Femur (tissue), 1 donor: ENCODE data around the gene PRKCE.

Source experiments
- DNase-seq: peaks from one replicate; pipeline ENCODE4 v3.0.0-alpha.2; 2017

Gene PRKCE

DNA sequence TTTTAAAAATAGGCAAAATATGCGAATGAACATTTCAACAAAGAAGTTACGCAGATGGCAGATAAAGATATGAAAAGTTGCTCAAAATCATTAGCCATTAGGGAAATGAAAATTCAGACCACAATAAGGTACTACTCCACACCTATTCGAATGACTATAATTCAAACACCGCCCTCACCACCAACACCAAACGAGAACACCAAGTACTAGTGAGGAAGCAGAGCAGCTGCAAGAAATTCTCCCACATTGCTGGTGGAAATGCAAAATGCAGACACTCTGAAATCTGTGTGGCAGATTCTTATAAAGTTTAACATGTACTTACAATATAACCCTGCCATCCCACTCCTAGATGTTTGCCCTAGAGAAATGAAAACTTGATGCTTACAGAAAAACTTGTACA lies 17.3 kb upstream of the PRKCE start:
- no peak for DNase-seq

DNA sequence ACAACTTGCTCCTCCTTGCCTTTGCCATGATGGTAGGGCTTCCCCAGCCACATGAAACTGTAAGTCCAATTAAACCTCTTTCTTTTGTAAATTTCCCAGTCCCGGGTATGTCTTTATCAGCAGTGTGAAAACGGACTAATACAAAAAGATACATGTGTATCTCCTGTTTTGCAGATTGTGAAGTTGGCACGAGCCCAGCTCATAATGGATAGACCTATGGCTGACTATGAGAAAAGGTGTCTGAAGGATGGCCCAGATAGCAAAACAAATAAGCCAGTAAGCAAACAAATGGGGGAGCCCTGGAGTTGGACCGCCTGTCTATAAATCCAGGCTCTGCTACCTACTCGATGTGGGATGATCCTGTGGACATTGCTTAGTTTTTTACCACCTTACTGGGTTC lies 15.5 kb upstream of the PRKCE start:
- DNase-seq, result no peak

DNA sequence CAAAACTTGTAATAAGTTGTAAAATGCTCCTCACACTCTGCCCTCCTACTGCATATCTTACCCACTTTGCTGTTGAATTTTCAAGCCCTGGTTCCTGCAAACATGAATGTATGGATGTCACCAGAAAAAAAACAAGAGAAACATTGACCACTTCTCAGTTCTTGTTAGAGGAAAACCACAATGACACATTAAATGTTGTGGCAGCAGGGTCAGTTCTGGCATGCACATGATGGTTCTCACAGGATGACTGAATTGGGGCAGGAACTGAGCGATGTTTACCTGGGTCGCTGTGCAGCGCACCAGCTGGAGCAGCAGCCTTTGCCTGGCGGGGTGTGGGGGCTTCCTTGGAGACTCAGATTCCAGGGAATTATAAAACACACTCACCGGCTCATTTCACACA lies 14.0 kb upstream of the PRKCE start:
- DNase-seq, result no peak

DNA sequence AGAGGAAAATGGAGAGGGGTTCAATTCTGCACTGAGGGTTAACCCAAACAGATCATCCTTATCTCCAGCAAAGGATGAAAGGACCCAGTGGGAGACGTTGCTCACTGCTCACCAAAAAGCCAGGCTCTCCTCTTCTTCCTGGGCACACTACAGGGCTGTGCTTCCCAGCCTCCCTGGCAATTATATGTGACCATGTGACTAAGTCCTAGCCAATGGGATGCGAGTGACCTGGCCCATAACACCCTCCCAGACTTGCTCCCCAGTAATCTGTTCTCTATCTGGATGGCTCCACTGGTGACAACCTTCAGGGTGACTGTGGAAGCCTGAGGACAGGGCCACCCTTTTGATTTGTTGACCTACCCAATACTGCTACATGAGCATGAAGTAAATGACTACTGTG lies 10.9 kb upstream of the PRKCE start:
- no peak for DNase-seq

DNA sequence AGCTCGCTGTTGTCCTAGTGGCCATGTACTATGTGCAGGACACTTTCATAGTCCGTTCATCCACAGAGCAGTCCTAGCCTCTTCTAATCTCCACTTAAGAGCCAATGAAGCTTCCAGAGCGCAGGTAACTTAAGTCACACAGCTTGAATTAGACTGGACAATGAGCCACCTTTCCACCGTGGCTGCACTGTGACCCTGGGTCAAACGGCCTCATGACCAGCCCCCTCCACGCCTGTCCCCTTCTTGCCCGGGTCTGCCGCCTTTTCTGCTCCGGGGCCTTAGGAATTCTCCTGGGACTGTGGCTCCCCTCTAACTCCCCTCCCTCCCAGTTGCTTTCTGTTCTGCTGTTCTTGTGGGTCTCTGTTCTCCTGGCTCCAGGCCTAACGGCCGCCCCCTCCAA lies 8.4 kb upstream of the PRKCE start:
- DNase-seq, result no peak

DNA sequence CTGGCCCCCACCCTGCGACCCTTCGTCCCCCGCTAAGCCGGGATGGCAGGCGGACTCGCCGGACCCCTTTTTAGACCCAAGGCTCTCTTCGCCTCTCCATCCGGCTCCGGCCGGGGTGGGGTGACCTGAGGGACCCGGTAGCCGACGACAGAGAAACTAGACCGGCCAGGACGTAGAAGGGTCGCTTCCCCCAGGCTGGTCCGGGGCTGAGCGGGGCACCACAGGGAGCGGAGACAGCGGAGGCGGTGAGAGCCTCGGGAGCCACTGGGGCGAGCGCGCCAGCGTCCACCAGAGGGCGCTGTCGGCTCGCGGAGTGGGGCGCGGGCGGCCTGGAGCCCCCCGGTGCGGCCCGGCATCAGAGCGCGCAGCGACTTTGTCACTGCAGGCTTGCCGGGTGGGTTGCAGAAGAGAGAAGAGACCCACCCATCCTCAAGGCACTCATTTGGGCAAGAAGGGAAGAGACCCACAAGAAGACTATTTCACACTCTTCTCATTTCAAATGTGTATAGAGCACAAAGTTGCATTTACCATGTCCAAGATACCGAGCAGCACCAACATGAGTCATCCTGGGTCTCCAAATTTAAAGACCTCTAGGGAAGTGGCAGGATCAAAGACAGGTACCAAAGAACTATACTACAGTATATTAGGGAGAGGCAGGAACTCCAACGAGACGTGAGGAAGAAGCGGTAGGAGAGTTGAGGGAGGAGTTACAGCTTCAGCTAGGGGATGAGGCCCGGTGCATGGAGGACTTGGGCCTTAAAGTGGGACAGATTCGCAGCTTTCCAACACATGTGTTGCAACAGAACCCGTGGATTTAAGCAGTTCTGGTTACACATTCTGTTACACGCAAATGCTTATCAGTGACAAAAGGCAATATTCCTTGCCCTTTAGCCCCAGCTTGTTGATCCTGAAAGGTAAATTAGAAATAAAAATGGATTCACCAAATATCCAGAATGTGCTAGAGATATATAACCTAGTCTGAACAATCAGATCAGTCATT lies 7.6 kb upstream of the PRKCE start:
- peak; percentile 79 for DNase-seq

DNA sequence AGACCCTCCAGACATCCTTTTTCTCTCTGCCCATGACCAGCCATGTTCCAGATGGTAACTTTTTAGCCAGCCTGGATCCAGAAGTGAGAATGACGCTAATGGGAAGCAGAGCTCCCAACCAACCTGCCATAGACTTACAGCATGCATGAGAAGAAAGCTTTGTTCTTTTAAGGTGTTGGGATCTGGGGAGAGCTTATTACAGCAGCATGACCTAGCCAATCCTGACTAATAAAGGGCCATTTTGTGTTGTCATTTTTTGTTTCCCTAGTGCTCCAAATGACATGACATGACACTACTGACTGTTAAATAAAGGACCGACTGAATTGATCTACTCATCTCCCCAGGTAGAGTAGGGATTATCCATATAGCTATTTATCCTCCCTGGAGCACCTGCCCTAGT lies 5.2 kb upstream of the PRKCE start:
- DNase-seq, result no peak

DNA sequence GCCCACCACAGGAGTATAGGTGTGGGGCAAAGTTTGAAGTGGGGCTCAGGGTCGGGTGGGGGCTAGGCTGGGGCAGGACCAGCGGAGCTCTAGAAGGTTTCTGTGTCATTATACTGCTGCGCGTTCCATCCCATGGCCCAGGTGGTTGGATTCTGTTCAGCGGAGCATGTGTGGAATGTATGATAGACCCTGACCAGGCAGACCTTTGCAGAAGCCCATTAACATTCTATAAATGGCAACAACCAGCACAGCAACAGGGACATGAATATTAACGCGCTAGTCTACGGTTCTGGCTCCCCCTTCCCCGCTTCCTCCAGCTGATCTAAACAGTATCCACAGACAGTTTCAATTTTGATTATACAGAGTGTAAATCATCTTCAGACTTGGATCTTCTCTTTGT lies 4.1 kb upstream of the PRKCE start:
- DNase-seq, result no peak

DNA sequence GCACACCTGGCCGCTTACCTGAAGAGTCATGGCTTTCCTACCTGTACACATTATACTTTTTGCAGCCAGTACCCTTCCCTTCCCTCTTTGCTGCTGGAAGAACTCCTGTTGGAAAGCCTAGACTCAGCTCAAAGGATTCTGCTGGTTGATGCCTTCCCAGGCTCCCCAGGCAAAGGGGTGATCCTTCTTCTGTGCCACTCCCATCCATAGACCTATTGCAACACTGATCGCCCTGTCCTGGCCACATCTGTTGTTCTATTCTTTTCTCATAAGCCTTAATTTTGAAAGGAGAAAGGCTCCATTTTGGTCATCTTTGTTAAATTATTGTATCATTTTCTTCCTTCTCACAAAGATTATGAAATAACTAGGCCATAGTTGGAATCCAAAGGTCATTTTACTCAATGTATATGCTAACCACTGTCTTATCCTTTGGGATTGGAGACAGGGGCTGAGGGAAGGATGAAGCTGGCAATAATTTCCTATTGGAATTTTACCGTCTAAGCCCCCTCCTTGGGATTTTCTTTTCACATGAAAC lies 3.4 kb upstream of the PRKCE start:
- DNase-seq, result no peak

DNA sequence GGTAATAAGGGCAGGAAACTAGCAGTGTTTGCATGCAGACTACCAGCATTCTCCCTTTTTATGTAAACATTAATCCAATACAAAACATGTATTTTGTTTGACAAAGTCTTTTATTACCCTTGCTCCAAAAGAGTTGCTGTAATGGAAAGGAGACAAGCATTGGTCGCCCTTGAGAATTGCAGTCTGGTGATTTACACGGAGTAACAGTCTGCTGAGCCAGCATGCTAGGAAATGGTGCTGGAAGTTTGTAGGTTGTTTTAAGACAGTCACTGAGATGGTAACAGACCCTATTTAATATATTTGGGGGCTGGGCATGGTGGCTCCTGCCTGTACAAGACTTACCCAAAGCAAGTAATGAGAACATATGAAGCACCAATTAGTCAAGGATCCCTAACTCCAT lies 2.8 kb upstream of the PRKCE start:
- no peak for DNase-seq

DNA sequence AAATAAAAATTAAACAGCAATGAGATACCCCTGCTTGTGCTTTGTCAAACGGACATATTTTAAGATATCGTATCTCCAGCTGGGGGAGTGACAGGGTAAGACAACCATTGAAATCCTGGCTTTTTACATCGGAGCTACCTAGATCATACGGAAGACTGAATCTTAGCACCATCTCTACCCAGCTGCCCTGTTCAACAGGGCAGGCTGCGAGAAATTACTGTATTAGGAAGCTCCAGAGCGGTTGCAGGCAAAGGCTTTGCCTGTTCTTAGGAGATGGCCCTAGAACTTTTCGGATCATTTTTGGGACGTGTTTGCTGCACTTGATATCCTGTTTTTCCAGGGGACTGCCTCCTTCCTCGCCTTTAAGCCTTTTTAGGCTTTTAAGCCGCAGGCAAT lies 2.0 kb upstream of the PRKCE start:
- DNase-seq, result no peak

DNA sequence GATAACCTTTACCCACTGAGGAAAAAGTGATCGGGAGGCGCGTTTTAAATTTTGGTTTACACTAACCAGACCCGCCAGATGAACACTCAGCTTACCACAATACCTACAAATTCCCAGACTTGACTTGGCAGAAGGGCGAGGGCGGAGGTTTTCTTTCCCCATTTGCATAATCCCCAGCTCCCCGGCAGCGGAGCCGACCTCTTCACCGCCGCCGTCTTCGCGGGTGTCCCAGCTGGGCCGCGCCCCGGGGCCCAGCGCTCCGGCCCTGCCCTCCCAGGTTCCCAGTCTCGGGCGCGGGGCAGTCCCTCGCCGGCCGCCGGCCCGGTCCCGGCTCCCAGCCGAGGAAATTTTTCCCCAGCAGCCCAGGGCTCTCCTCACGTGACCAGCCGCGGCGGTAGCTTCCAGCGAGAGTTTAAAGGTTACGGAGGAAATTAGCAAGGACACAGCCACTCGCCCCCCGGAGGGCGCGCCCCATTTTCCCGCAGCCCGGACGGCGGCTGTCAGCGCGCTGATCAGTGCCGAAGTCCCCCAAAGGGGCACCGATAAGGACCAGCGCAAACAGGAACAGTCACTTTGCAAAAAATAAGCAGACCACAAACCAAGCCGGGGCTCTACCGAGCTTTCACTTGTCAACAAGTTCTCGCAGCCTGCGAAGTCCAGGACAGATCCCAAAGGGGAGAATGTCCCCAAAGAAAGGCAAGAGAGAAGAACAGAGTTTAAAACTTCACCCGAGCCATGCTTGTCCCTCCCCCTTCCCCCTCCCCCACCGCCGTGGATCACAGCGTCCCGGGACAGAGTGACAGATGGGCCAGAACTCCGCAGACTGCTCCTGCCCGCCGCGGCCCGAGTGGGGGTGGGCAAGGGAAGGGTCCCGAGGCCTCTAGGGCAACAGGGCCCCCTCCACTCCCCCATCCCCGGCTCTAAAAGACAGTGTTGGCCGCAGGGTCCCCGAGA lies 1.3 kb upstream of the PRKCE start:
- DNase-seq, result peak; percentile 78

DNA sequence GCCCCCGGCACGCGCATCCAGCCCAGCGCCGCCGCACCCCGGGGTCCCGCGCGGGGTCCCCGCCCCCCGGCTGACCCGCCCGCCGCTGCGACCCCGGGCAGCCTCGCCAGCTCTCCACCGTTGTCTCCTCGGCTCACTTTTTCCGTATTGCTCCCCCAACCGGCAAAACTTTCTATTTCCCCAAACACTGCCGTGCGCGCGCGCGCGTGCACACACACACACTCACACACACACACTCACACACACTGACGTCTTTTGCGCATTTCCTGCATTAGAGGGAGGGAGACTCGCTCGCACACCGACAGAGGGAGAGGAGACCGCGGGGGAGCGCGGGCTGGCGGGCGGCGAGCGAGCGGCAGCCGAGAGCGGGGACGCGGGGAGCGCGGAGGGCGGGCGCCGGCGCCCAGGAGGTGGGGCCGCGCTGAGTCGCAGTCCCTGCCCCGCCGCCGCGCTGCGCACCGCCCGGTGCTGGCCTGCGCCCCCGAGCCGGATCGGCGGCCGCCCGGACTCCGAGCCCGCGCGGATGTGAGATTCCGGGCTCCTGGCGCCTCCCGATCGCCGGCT lies 542 bp upstream of the PRKCE start:
- DNase-seq, result peak; percentile 97

DNA sequence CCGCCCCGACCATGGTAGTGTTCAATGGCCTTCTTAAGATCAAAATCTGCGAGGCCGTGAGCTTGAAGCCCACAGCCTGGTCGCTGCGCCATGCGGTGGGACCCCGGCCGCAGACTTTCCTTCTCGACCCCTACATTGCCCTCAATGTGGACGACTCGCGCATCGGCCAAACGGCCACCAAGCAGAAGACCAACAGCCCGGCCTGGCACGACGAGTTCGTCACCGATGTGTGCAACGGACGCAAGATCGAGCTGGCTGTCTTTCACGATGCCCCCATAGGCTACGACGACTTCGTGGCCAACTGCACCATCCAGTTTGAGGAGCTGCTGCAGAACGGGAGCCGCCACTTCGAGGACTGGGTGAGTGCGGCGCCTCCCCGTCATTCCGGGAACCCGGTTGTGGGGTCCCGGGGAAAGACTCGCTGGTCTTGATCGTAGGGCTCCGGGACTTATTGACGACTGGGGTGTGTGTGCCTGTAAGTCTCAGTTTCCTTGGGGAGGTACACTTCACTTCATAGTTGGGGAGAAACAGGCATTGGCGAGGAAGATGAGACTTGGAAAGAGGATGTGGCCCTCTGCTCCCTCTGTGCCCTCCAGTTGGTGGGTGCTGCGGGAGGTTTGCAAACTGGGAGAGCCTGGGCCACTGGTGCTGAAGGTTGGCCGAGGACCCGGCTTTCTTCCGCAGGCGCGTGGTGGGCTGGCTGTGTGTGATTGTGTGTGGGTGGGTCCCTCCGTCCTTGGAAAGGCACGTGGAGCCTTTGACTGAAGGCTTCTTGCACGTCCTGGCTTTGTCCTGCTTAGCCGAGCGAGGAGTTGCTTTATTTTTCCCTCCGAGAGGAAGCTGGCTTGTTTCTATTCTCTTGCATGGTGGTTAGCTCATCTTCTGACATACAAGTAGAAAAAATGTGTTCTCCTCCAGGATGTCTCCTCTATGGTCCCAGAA lies 886 bp downstream of the PRKCE start:
- DNase-seq, result peak; percentile 72

DNA sequence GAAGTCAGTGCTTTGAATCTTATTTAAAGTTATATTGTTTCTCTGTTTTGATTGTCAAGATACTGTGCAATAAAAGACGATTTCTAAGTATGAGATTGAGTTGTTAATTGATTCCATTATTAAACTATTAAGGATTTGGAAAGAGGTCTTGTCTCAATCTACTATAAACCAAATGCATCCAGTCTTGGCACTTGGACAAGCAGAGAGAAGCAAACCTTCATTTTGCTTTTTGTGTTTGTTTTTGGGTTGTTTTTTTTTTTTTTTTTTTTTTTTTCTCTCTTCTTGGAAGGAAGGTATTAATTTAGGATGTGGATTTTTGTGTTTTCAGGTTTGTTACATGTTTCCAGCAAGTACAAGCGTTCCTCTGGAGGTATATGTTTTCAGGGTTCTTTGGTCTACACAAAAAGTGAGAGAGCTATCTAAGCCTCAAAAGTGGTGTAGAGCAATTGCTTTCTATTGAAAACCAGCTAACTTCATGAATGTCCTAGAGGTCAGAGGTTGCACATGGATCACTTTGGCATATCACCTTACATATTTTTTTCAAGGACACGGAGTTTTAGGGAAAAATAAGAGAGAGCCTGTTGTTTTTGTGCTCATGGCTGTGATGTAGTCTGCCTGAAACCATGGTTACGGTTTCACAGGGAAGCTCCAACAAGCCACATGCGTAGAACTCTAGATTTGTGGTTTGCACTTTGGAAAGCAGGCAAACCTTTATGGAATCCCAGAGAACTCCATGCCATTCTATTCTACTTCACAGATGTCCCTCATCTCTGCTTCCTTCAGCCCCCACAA lies 1.8 kb downstream of the PRKCE start:
- no peak for DNase-seq

DNA sequence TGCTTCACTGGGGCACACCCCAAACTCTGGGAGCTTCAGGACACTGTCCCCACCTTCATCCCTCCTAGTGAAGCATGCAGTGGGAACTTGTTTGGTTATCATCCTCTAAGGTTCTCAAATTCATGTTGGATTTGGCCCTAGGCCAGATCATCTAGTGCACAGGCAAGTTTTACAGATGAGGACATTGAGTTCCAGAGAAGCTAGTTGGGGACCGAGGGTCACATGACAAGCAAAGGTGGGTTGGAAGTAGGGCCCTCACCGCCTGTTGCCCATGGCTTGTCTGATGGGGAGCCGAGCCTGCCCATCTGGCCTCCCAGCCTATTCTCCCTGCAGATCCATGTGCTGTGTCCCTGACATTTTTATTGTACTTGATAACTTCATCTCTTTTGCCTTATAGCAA lies 2.8 kb downstream of the PRKCE start:
- DNase-seq, result no peak

DNA sequence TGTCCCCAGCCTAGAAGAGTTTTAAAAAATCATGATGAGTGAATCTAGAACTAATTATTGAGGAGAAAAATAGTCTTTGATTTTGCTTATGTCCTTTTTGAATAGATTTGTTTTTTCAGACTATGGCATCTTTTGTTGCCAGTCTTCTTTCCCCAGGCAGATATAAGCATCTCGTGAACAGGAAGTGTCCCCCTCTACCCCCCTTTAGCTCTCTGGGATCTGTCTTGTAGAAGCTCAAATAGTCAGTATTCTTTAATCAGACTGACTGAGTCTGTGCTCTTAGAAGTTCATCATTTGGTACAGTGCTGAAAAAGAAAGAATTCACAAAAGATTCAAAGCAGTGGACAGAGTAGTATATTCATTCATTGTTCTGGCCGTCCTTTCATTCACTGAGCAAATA lies 10.4 kb downstream of the PRKCE start:
- DNase-seq, result no peak

DNA sequence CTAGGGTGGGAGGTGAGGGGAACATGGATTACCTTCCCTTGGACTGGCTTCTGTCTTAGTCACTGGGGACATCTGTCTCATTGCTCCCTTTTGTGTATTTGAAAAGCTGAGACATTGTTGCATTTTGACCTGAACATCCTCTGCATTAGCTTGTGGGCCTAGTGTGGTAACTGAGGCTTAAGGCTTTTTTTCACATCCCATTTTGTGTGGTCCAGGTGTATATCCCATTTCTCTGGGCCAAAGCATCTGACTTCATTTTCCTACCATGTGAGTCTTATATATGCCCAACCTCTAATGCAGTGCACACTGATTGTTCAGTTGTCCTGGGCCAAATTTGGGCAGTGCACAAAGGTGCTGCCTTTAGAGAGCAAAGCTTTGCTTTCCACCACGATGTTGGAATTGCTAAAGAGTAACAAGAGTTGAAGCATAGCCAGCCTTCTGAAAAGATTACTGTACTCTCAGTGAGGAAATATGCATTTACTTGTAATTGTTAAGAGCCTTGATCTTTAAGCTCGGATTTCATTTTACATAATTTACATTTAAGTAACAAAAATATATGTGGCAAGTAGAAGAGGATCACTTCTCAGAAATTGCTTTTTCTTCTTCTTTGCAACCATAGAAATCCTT lies 13.3 kb downstream of the PRKCE start:
- DNase-seq, result no peak

DNA sequence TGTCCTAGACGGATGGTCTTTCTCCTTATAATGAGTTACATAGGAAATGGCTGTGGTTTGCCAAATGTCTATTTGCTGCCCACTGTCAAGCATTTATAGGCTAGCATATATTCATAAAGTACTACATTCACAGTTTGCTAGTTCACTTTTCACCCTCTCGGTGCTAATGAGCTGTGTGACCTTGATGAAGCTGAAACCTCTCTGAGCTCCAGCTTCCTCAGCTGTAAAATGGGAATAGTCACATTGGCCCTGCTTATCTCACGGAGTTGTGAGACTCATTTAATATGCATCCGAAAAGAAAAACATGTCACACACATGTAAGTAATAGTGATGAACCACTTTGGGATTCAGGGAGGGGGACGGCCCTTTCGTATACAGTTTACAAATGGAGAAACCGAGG lies 17.0 kb downstream of the PRKCE start:
- no peak for DNase-seq

DNA sequence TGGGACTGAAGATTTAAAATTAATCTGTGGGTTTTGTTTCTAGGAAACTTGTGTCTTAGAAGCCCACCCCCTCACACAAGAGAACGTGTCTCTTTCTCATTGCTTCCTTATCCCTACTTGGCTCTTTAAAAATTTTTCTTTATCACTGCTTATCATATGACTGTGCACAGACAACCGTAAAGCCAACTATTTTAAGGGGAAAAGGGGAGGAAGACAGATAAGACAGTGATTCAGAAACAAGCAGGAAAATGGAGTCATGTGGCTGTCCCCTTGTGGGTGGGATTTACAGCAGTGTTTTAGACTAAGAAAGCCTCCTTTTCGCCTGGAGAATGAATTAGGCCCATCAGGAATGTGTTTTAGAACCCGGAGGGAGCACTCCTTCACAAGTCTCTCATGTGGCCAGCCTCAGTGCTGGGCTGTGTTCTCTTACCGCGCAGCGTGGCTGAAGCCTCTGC lies 17.6 kb downstream of the PRKCE start:
- no peak for DNase-seq

DNA sequence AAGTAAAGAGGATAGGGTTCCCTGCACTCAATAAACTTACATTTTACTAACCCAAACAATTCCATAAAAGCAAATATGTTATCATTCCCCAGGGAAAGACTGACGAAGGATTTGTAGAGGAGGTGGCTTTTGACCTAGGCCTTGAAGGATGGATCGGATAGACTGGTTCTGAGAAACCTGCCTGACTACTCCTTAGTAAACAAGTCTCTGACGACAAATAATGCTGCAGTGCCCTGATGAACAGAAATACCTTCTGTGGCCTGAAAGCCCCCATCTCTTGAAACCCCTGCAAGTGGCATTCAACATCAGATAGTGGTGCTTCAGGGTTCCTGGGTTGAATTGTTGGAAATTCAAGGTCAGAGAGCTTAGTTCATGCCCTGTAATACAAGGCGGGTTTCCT lies 19.2 kb downstream of the PRKCE start:
- DNase-seq, result no peak
